Breast epithelium (tissue), 3 donors: ENCODE measurements around the gene TRMT44.

ENCODE experiments used
- POLR2A ChIP-seq: fragments of 450-650 bp; IDR thresholded peaks from one replicate; pipeline ENCODE4 v1.6.1; 2016; ENCODE audit warnings: antibody characterized with exemption, mild to moderate bottlenecking, moderate library complexity
- POLR2AphosphoS5 ChIP-seq, 3 donors: sonication (generic); formaldehyde crosslinking; IDR thresholded peaks; one replicate each; pipeline ENCODE4 v1.6.1; 2017; ENCODE audit warnings: antibody characterized with exemption in 3 of 3
- TF ChIP-seq, protein P1 (sequence below), 3 donors: fragments of 450-650 bp; IDR thresholded peaks; one replicate each; pipeline ENCODE4 v1.5.1; 2016 to 2017; ENCODE audit warnings: antibody characterized with exemption in 3 of 3, mild to moderate bottlenecking in 3 of 3, moderate library complexity in 3 of 3

DNA sequence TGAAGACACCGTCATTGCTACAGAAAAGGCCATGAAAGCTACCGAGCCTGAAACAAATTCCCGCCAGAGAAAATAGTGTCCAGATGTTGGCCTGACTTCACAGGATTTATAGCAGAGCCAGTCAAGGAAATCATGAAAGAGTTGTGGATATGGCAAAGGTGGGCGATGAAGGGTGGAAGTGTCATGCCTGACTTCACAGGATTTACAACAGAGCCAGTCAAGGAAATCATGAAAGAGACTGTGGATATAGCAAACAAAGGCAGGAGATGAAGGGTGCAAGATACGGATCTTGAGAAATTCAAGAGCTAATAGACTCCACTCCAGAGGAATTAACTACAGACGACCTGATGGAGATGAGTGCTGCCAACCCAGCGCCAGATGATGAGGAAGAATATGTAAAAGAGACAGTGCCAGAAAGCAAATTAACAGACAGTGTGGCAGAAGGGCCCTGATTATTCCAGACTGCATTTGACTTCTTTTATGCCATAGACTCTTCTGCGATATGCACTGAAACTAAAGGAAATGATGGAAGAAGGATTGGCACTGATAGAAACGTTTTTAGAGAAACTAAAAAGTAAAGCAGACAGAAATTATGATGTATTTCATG is 17.2 kb downstream of the TRMT44 start:
- TF ChIP-seq POLR2AphosphoS5 (IDR thresholded peaks at IDR 0.05) (no peak), POLR2A (no peak)
- TF ChIP-seq, protein P1, sequence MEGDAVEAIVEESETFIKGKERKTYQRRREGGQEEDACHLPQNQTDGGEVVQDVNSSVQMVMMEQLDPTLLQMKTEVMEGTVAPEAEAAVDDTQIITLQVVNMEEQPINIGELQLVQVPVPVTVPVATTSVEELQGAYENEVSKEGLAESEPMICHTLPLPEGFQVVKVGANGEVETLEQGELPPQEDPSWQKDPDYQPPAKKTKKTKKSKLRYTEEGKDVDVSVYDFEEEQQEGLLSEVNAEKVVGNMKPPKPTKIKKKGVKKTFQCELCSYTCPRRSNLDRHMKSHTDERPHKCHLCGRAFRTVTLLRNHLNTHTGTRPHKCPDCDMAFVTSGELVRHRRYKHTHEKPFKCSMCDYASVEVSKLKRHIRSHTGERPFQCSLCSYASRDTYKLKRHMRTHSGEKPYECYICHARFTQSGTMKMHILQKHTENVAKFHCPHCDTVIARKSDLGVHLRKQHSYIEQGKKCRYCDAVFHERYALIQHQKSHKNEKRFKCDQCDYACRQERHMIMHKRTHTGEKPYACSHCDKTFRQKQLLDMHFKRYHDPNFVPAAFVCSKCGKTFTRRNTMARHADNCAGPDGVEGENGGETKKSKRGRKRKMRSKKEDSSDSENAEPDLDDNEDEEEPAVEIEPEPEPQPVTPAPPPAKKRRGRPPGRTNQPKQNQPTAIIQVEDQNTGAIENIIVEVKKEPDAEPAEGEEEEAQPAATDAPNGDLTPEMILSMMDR (IDR thresholded peaks at IDR 0.05): no peak
